K562 (cell line): ENCODE data around the gene CDC42EP1. TPM values are rescaled to one million over a fixed set of nuclear protein-coding genes. Genes with fewer than 3 reads are reported as not detected.

Experiments used
- ARID2 ChIP-seq: fragments of 450-650 bp; IDR thresholded peaks from 2 replicates; pipeline ENCODE4 v1.6.1; 2017; ENCODE audit warnings: antibody characterized with exemption, mild to moderate bottlenecking
- ATF2 ChIP-seq: sonication (generic); formaldehyde crosslinking; IDR thresholded peaks from 2 replicates; pipeline ENCODE4 v1.8.1; 2022; ENCODE audit warnings: missing genetic modification reagents
- CBX3 ChIP-seq, 2 experiments: IDR thresholded peaks; 1 replicate in 1 of 2; 2 replicates in 1 of 2; pipeline ENCODE4 v1.6.1; 2012; ENCODE audit warnings: inconsistent platforms in 2 of 2, low read length in 2 of 2, borderline replicate concordance in 1 of 2, control low read depth in 1 of 2
- CTCFL ChIP-seq: IDR thresholded peaks from 2 replicates; pipeline ENCODE4 v1.6.1; 2011; ENCODE audit warnings: borderline replicate concordance, low read depth, mild to moderate bottlenecking, moderate library complexity, low read length; ENCODE audit not compliant: insufficient read depth, poor library complexity, severe bottlenecking
- DACH1 ChIP-seq: fragments of 450-650 bp; IDR thresholded peaks from 2 replicates; pipeline ENCODE4 v1.6.1; 2018; ENCODE audit not compliant: partially characterized antibody
- ESRRA ChIP-seq: fragments of 450-650 bp; IDR thresholded peaks from 2 replicates; pipeline ENCODE4 v1.6.1; 2014; ENCODE audit warnings: low read depth, mild to moderate bottlenecking, moderate library complexity, borderline replicate concordance
- EZH2 ChIP-seq: IDR thresholded peaks from 2 replicates; pipeline ENCODE4 v1.6.1; 2012; ENCODE audit warnings: low read depth, mild to moderate bottlenecking, inconsistent platforms, low read length, borderline replicate concordance
- HDAC8 ChIP-seq: fragments of 450-650 bp; IDR thresholded peaks from 2 replicates; pipeline ENCODE4 v1.6.1; 2016; ENCODE audit warnings: mild to moderate bottlenecking, missing genetic modification characterization, moderate library complexity, missing compliant biosample characterization
- HNRNPH1 ChIP-seq: fragments of 200-400 bp; formaldehyde crosslinking; optimal IDR thresholded peaks from 2 replicates; pipeline ENCODE3; 2017; ENCODE audit warnings: low read depth, mild to moderate bottlenecking, low read length, moderate library complexity
- HOMEZ ChIP-seq: fragments of 250-450 bp; sonication (Bioruptor Pico); IDR thresholded peaks from 2 replicates; pipeline ENCODE4 v1.4.0; 2020; ENCODE audit warnings: mild to moderate bottlenecking, moderate library complexity
- MEF2D ChIP-seq: conservative IDR thresholded peaks from 2 replicates; pipeline ENCODE4 v1.6.1; 2016; ENCODE audit warnings: low read depth, missing genetic modification characterization, missing compliant biosample characterization
- NCOA1 ChIP-seq: fragments of 450-650 bp; IDR thresholded peaks from 2 replicates; pipeline ENCODE4 v1.6.1; 2016; ENCODE audit warnings: low read depth
- NR4A1 ChIP-seq, 2 experiments: fragments of 250-450 bp in 1 of 2; fragments of 450-650 bp in 1 of 2; sonication (Bioruptor Pico) in 1 of 2; IDR thresholded peaks; 2 replicates each; pipeline versions ENCODE4 v1.4.0 to v1.6.1; 2016 to 2020; ENCODE audit warnings: mild to moderate bottlenecking in 2 of 2, missing compliant biosample characterization in 1 of 2, missing genetic modification characterization in 1 of 2, moderate library complexity in 1 of 2
- RAD51 ChIP-seq: fragments of 450-650 bp; IDR thresholded peaks from 2 replicates; pipeline ENCODE4 v1.7.1; 2016; ENCODE audit warnings: low read depth, mild to moderate bottlenecking, borderline replicate concordance
- TFE3 ChIP-seq: fragments of 450-650 bp; formaldehyde crosslinking; IDR thresholded peaks from 2 replicates; pipeline ENCODE4 v1.4.0; 2020; ENCODE audit warnings: mild to moderate bottlenecking, mixed read lengths
- ZNF133 ChIP-seq: fragments of 250-450 bp; sonication (Bioruptor Pico); IDR thresholded peaks from 2 replicates; pipeline ENCODE4 v1.4.0; 2020; ENCODE audit warnings: mild to moderate bottlenecking
- ZNF280A ChIP-seq: fragments of 450-650 bp; IDR thresholded peaks from 2 replicates; pipeline ENCODE4 v1.6.1; 2018; ENCODE audit warnings: mild to moderate bottlenecking, low read depth; ENCODE audit not compliant: partially characterized antibody
- ZNF780A ChIP-seq: fragments of 250-450 bp; sonication (Bioruptor Pico); IDR thresholded peaks from 2 replicates; pipeline ENCODE4 v1.5.0; 2021; ENCODE audit warnings: mild to moderate bottlenecking
- polyA plus RNA-seq, 8 experiments: library from polyadenylated mRNA; depleted of rRNA in 4 of 8; stranded (reverse) in 5 of 8; unstranded in 3 of 8; fragments of >200 nt; fragmentation: Nextera tagmentation in 2 of 8; fragmentation: Illumina TruSeq in 1 of 8; extraction: Ambion mirVana in 2 of 8; extraction: Trizol in 1 of 8; gene quantifications; 2 replicates each; pipeline versions ENCODE4 v1.2.1 to v1.2.3, GENCODE V29; 2011 to 2014; ENCODE audit warnings: inconsistent platforms in 1 of 8, missing spikeins in 1 of 8
- total RNA-seq, 7 experiments: library from RNA; depleted of rRNA in 6 of 7; stranded (reverse); fragments of >200 nt in 6 of 7; fragmentation: Illumina TruSeq in 2 of 7; extraction: Trizol in 2 of 7; gene quantifications; 2 replicates each; pipeline versions ENCODE4 v1.2.1 to v1.2.3, GENCODE V29; 2011 to 2021; ENCODE audit warnings: low replicate concordance in 1 of 7

CDC42EP1 gene
- total and polyA plus RNA-seq, 9 of the 15 experiments (the other 6 are each of a cell fraction or from before 2014, with no cell fraction given) = 0.67 to 70.2 (median 7.3) TPM

- TF ChIP-seq NR4A1 (CRISPR knock-in tag; IDR thresholded peaks at IDR 0.05) (no peak), NR4A1 (tag; IDR thresholded peaks at IDR 0.05) (no peak), CTCFL (peak; percentile 38), CBX3 (IDR thresholded peaks at IDR 0.05; ENCODE audit: borderline replicate concordance in 1 of 2, low read length in 2 of 2) (no peak), RAD51 (no peak), MEF2D (no peak), ESRRA (peak; percentile 38; the same call in 1 of the 2 replicates), EZH2 (no peak), ZNF780A (no peak), DACH1 (no peak), NCOA1 (no peak), TFE3 (CRISPR knock-in tag) (no peak), HOMEZ (CRISPR knock-in tag) (no peak), ZNF280A (no peak), ATF2 (CRISPR knock-in tag) (no peak), HDAC8 (no peak), HNRNPH1 (no peak), ZNF133 (CRISPR knock-in tag) (no peak), ARID2 (peak; percentile 82)
Observed at GRCh38 chr22:37607010-37607934, 47.0 kb downstream of the CDC42EP1 start (continued).
